Loucy (cell line): ENCODE data around the gene MOGAT1.

ENCODE experiments used
- H2AFZ ChIP-seq: fragments of 200-600 bp; sonication (generic); 2 replicates; pipeline ENCODE4 v1.6.0; 2016; ENCODE audit warnings: antibody characterized with exemption, mild to moderate bottlenecking, low read length, moderate library complexity
- H3F3A ChIP-seq: fragments of 200-600 bp; 2 replicates; pipeline ENCODE4 v1.6.0; 2016; ENCODE audit warnings: antibody characterized with exemption, low read depth, mild to moderate bottlenecking
- H3K27me3 ChIP-seq: fragments of 200-600 bp; sonication (generic); 2 replicates; pipeline ENCODE4 v1.6.1; 2014; ENCODE audit warnings: low read length, mild to moderate bottlenecking; ENCODE audit not compliant: insufficient read depth, poor library complexity, severe bottlenecking
- H3K36me3 ChIP-seq: fragments of 200-600 bp; sonication (generic); 2 replicates; pipeline ENCODE4 v1.6.1; 2016; ENCODE audit warnings: low read length; ENCODE audit not compliant: insufficient read depth
- H3K4me1 ChIP-seq: fragments of 200-600 bp; sonication (generic); 2 replicates; pipeline ENCODE4 v1.5.1; 2014; ENCODE audit warnings: low read length, mild to moderate bottlenecking; ENCODE audit not compliant: insufficient read depth, poor library complexity, severe bottlenecking
- H3K4me2 ChIP-seq: fragments of 200-600 bp; sonication (generic); 2 replicates; pipeline ENCODE4 v1.6.0; 2014; ENCODE audit warnings: antibody characterized with exemption, low read length, low read depth, mild to moderate bottlenecking; ENCODE audit not compliant: poor library complexity, severe bottlenecking
- H3K4me3 ChIP-seq: fragments of 200-600 bp; sonication (generic); 2 replicates; pipeline ENCODE4 v1.5.1; 2014; ENCODE audit warnings: low read length, mild to moderate bottlenecking, mixed read lengths; ENCODE audit not compliant: poor library complexity, severe bottlenecking
- H3K79me2 ChIP-seq: fragments of 200-600 bp; sonication (generic); 2 replicates; pipeline ENCODE4 v1.6.1; 2014; ENCODE audit warnings: low read length; ENCODE audit not compliant: insufficient read depth
- H3K9ac ChIP-seq: fragments of 200-600 bp; sonication (generic); 2 replicates; pipeline ENCODE4 v1.6.0; 2014; ENCODE audit warnings: mild to moderate bottlenecking, low read depth, low read length, moderate library complexity; ENCODE audit not compliant: poor library complexity, severe bottlenecking
- H3K9me2 ChIP-seq: fragments of 200-600 bp; sonication (generic); replicated peaks from 2 replicates; pipeline ENCODE4 v1.6.1; 2016; ENCODE audit warnings: low read depth, low read length, mixed read lengths
- H3K9me3 ChIP-seq: fragments of 200-600 bp; sonication (generic); 2 replicates; pipeline ENCODE4 v1.6.1; 2014; ENCODE audit warnings: mild to moderate bottlenecking, antibody characterized with exemption, low read length, low read depth; ENCODE audit not compliant: insufficient read depth
- H4K20me1 ChIP-seq: fragments of 200-600 bp; sonication (generic); 2 replicates; pipeline ENCODE4 v1.6.0; 2014; ENCODE audit warnings: antibody characterized with exemption, low read length, mild to moderate bottlenecking; ENCODE audit not compliant: insufficient read depth, poor library complexity, severe bottlenecking
- EZH2phosphoT487 ChIP-seq: fragments of 200-600 bp; IDR thresholded peaks from 2 replicates; pipeline ENCODE4 v1.6.1; 2018; ENCODE audit warnings: antibody characterized with exemption, mild to moderate bottlenecking, moderate library complexity, borderline replicate concordance
- TF ChIP-seq, protein P1 (sequence below): fragments of 200-600 bp; sonication (generic); conservative IDR thresholded peaks from 2 replicates; pipeline ENCODE4 v1.5.1; 2014; ENCODE audit warnings: mild to moderate bottlenecking, antibody characterized with exemption, low read length

Gene MOGAT1

DNA sequence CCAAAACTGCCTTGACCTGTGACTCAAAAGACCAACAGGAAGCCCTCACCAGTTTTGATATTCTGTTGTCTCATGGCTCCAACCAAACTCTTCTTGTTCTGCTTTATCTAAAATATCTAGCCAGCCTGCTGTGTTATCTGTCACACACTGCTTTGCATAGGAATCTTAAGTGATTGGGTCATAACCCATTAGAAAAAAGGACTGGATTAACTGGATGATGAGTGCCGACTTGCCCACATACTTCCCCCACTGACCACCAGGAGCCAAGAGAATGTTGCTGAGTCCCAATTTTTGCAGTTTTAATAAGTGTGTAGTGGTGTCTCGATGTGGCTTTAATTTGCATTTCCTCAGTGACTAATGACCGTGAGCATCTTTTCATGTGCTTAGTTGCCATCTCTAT, 6.5 kb downstream of the MOGAT1 start:
- Histone ChIP-seq H3K9me3 (no peaks in the 10 kb centered on the region), H3K27me3 (no peaks in the 10 kb centered on the region), H3K9me2 (no peaks in the 10 kb centered on the region), H3K79me2 (no peaks in the 10 kb centered on the region), H4K20me1 (no peaks in the 10 kb centered on the region), H3F3A (no peaks in the 10 kb centered on the region), H3K4me2 (no peak overlapping the region), H3K9ac (no peak overlapping the region), H2AFZ (no peak overlapping the region), H3K4me3 (no peak overlapping the region), H3K36me3 (no peaks in the 10 kb centered on the region), H3K4me1 (no peaks in the 10 kb centered on the region)
- TF ChIP-seq, protein P1, sequence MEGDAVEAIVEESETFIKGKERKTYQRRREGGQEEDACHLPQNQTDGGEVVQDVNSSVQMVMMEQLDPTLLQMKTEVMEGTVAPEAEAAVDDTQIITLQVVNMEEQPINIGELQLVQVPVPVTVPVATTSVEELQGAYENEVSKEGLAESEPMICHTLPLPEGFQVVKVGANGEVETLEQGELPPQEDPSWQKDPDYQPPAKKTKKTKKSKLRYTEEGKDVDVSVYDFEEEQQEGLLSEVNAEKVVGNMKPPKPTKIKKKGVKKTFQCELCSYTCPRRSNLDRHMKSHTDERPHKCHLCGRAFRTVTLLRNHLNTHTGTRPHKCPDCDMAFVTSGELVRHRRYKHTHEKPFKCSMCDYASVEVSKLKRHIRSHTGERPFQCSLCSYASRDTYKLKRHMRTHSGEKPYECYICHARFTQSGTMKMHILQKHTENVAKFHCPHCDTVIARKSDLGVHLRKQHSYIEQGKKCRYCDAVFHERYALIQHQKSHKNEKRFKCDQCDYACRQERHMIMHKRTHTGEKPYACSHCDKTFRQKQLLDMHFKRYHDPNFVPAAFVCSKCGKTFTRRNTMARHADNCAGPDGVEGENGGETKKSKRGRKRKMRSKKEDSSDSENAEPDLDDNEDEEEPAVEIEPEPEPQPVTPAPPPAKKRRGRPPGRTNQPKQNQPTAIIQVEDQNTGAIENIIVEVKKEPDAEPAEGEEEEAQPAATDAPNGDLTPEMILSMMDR = no peak
- no peak for TF ChIP-seq EZH2phosphoT487

- no peak overlapping the region for H3K4me2 ChIP-seq
- TF ChIP-seq, protein P1 = no peak
- no peak for TF ChIP-seq EZH2phosphoT487
- no peaks in the 10 kb centered on the region for H3F3A ChIP-seq
- H2AFZ ChIP-seq = no peak overlapping the region
- no peaks in the 10 kb centered on the region for H3K27me3 ChIP-seq
- no peak overlapping the region for H3K9ac ChIP-seq
- no peaks in the 10 kb centered on the region for H3K79me2 ChIP-seq
- H3K36me3 ChIP-seq = no peaks in the 10 kb centered on the region
- no peak overlapping the region for H3K4me3 ChIP-seq
- H3K9me2 ChIP-seq = no peaks in the 10 kb centered on the region
- no peaks in the 10 kb centered on the region for H3K9me3 ChIP-seq
- peaks cover 10% of the 10 kb centered on the region for H3K4me1 ChIP-seq
- H4K20me1 ChIP-seq = no peaks in the 10 kb centered on the region
These were observed 12.3 kb downstream of the MOGAT1 start for GRCh38 chr2:222683805-222684204.

- Histone ChIP-seq H3K9ac (no peak overlapping the region), H3K4me1 (peaks cover 20% of the 10 kb centered on the region), H3K79me2 (no peaks in the 10 kb centered on the region), H3K36me3 (no peaks in the 10 kb centered on the region), H2AFZ (no peak overlapping the region; the same call in 1 of the 2 replicates), H3K9me3 (no peaks in the 10 kb centered on the region), H3K4me2 (no peak overlapping the region), H3K27me3 (no peaks in the 10 kb centered on the region), H3K4me3 (no peak overlapping the region), H3K9me2 (no peaks in the 10 kb centered on the region), H4K20me1 (no peaks in the 10 kb centered on the region), H3F3A (no peaks in the 10 kb centered on the region)
- no peak for TF ChIP-seq EZH2phosphoT487
- TF ChIP-seq, protein P1 = no peak
These were observed 14.8 kb downstream of the MOGAT1 start for GRCh38 chr2:222686086-222686750.
